HCT116 (cell line): ENCODE results near the gene STAT4. TPM values are rescaled to one million over a fixed set of nuclear protein-coding genes. Genes with fewer than 3 reads are reported as not detected.

ENCODE experiments used
- ATAC-seq: fragments of 200-7000 bp; cut with Tn5 transposase; 2 replicates; pipeline ENCODE4 v1.9.1; 2020; ENCODE audit warnings: mild to moderate bottlenecking, moderate library complexity
- BruUV-seq: library from RNA; stranded (reverse); fragments of 400-500 nt; replicated peaks from 2 replicates; lab custom pipeline; 2021; lab: Mats Ljungman, UMichigan
- CTCF ChIA-PET: fragments of 300-600 bp; sonication (Branson Sonifier 250); formaldehyde crosslinking; loops from one replicate; lab custom pipeline; 2021; ENCODE audit warnings: antibody characterized with exemption; lab: Charles Lee
- POLR2A ChIA-PET: fragments of 300-600, 350-600 bp; sonication (Branson Sonifier 250); formaldehyde crosslinking; loops from one replicate; lab custom pipeline; 2021; ENCODE audit warnings: antibody characterized with exemption; lab: Charles Lee
- RAD21 ChIA-PET, 2 experiments: fragments of 300-600 bp; sonication (Branson Sonifier 250); formaldehyde crosslinking; loops; one replicate each; lab custom pipeline; 2023; ENCODE audit warnings: low total read pairs in 2 of 2; ENCODE audit not compliant: uncharacterized antibody in 2 of 2, unreplicated experiment in 2 of 2, low non-redundant PET in 1 of 2; lab: Charles Lee
- DNase-seq: peaks from one replicate; pipeline ENCODE4 v3.0.0-alpha.2; 2010; ENCODE audit warnings: low read depth, low spot score
- H2AFZ ChIP-seq: fragments of 200-600 bp; shearing (Covaris generic), sonication (generic); 2 replicates; pipeline ENCODE4 v1.6.1; 2017; ENCODE audit warnings: low read depth, mixed run types, mixed read lengths, antibody characterized with exemption, low read length; ENCODE audit not compliant: poor library complexity, severe bottlenecking
- H3K27ac ChIP-seq: 2 replicates; pipeline ENCODE4 v1.5.1; 2012; ENCODE audit warnings: low read depth, low read length
- H3K27me3 ChIP-seq: fragments of 200-600 bp; sonication (generic); 2 replicates; pipeline ENCODE4 v1.6.1; 2016; ENCODE audit warnings: mixed run types, low read length, mixed read lengths; ENCODE audit not compliant: insufficient read depth
- H3K36me3 ChIP-seq, 2 experiments: fragments of 200-500 bp in 1 of 2; fragments of 200-600 bp in 1 of 2; sonication (Bioruptor generic) in 1 of 2; sonication (generic) in 1 of 2; 2 replicates each; pipeline versions ENCODE4 v1.5.1 to v1.6.1; 2014 to 2016; ENCODE audit warnings: low read length in 2 of 2, inconsistent platforms in 1 of 2, mixed read lengths in 1 of 2, mixed run types in 1 of 2; ENCODE audit not compliant: insufficient read depth in 2 of 2, control insufficient read depth in 1 of 2
- H3K4me1 ChIP-seq, 2 experiments: fragments of 200-600 bp in 1 of 2; sonication (generic) in 1 of 2; 2 replicates each; pipeline versions ENCODE4 v1.5.1 to v1.6.1; 2012 to 2017; ENCODE audit warnings: low read length in 2 of 2, inconsistent platforms in 1 of 2, mild to moderate bottlenecking in 1 of 2, mixed read lengths in 1 of 2, mixed run types in 1 of 2, moderate library complexity in 1 of 2; ENCODE audit not compliant: insufficient read depth in 2 of 2, control insufficient read depth in 1 of 2
- H3K4me2 ChIP-seq: fragments of 200-600 bp; sonication (generic); 2 replicates; pipeline ENCODE4 v1.6.1; 2017; ENCODE audit warnings: mixed run types, low read length, mixed read lengths
- H3K4me3 ChIP-seq, 2 experiments: fragments of 200-600 bp in 1 of 2; sonication (generic) in 1 of 2; replicated peaks in 1 of 2; 2 replicates each; pipeline ENCODE4 v1.5.1; 2011 to 2016; ENCODE audit warnings: low read length in 2 of 2, control low read depth in 1 of 2, low read depth in 1 of 2, mild to moderate bottlenecking in 1 of 2, mixed read lengths in 1 of 2, mixed run types in 1 of 2
- H3K79me2 ChIP-seq: fragments of 200-600 bp; sonication (generic); 2 replicates; pipeline ENCODE4 v1.6.1; 2017; ENCODE audit warnings: mild to moderate bottlenecking, mixed run types, low read length, moderate library complexity, mixed read lengths; ENCODE audit not compliant: insufficient read depth
- H3K9ac ChIP-seq: fragments of 200-600 bp; sonication (generic); 2 replicates; pipeline ENCODE4 v1.6.1; 2016; ENCODE audit warnings: low read length, mixed read lengths
- H3K9me2 ChIP-seq: fragments of 200-600 bp; sonication (generic), shearing (Covaris generic); 2 replicates; pipeline ENCODE4 v1.6.1; 2017; ENCODE audit warnings: mixed run types, mild to moderate bottlenecking, moderate library complexity; ENCODE audit not compliant: insufficient read depth
- H3K9me3 ChIP-seq, 2 experiments: fragments of 200-500 bp in 1 of 2; fragments of 200-600 bp in 1 of 2; sonication (Bioruptor generic) in 1 of 2; sonication (generic) in 1 of 2; 2 replicates each; pipeline ENCODE4 v1.6.1; 2014 to 2017; ENCODE audit warnings: low read length in 2 of 2, mixed read lengths in 2 of 2, inconsistent platforms in 1 of 2, low read depth in 1 of 2, mild to moderate bottlenecking in 1 of 2, mixed run types in 1 of 2, moderate library complexity in 1 of 2; ENCODE audit not compliant: control insufficient read depth in 1 of 2, insufficient read depth in 1 of 2
- H4K20me1 ChIP-seq: fragments of 200-600 bp; sonication (generic), shearing (Covaris generic); 2 replicates; pipeline ENCODE4 v1.6.1; 2017; ENCODE audit warnings: mixed run types, mild to moderate bottlenecking, moderate library complexity; ENCODE audit not compliant: insufficient read depth
- CBX3 ChIP-seq: IDR thresholded peaks from 2 replicates; pipeline ENCODE4 v1.6.1; 2012; ENCODE audit warnings: low read depth
- EZH2 ChIP-seq: fragments of 200-600 bp; sonication (generic); IDR thresholded peaks from 2 replicates; pipeline ENCODE4 v1.6.1; 2017; ENCODE audit warnings: antibody characterized with exemption, mixed run types
- JUND ChIP-seq: IDR thresholded peaks from 2 replicates; pipeline ENCODE4 v1.6.1; 2012
- MAX ChIP-seq: IDR thresholded peaks from 2 replicates; pipeline ENCODE4 v1.6.1; 2012
- SP1 ChIP-seq: IDR thresholded peaks from 2 replicates; pipeline ENCODE4 v1.6.1; 2012; ENCODE audit warnings: low read depth
- SRF ChIP-seq: IDR thresholded peaks from 2 replicates; pipeline ENCODE4 v1.6.1; 2012; ENCODE audit warnings: low read depth
- YY1 ChIP-seq: IDR thresholded peaks from 2 replicates; pipeline ENCODE4 v1.6.1; 2011; ENCODE audit warnings: low read length, low read depth, moderate library complexity, mild to moderate bottlenecking; ENCODE audit not compliant: insufficient replicate concordance; ENCODE audit errors: extremely low read depth
- ZBTB33 ChIP-seq: IDR thresholded peaks from 2 replicates; pipeline ENCODE4 v1.6.1; 2011; ENCODE audit warnings: mild to moderate bottlenecking, low read length, moderate library complexity; ENCODE audit not compliant: insufficient replicate concordance; ENCODE audit errors: extremely low read depth
- intact Hi-C: fragments of 100-400 bp; cut with micrococcal nuclease; formaldehyde crosslinking; loops from 2 replicates; pipeline ENCODE4 v1.10.0; 2022
- total RNA-seq: library from RNA; stranded (reverse); gene quantifications from one replicate; pipeline ENCODE4 v1.2.1, GENCODE V29; 2021; ENCODE audit not compliant: unreplicated experiment
- TF ChIP-seq, protein P1 (sequence below): IDR thresholded peaks from 2 replicates; pipeline ENCODE4 v1.6.1; 2012

Gene STAT4
- total RNA-seq, 1 experiment from 2014 or later, result 2.0 TPM

DNA sequence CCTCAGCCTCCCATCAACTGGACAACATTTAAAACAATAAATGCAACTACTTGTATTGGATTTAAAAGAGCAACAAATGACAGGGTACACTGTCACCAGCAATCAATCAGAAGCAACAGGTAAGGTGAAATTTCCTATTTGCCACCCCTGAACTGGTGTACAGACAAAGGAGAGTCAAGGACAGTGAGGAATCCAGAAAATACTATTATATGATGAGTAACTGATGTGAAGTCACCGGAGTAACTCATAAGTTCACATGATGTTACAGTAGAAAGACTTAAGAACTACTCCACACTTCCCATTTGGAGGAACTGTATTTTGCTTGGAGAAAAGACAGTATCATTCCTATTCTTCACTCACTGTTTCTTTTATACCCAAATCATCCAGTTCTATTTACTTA is 132.7 kb downstream of the STAT4 start (continued):
- TF ChIP-seq ZBTB33, result no peak
- TF ChIP-seq, protein P1, sequence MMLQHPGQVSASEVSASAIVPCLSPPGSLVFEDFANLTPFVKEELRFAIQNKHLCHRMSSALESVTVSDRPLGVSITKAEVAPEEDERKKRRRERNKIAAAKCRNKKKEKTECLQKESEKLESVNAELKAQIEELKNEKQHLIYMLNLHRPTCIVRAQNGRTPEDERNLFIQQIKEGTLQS, result no peak

DNA sequence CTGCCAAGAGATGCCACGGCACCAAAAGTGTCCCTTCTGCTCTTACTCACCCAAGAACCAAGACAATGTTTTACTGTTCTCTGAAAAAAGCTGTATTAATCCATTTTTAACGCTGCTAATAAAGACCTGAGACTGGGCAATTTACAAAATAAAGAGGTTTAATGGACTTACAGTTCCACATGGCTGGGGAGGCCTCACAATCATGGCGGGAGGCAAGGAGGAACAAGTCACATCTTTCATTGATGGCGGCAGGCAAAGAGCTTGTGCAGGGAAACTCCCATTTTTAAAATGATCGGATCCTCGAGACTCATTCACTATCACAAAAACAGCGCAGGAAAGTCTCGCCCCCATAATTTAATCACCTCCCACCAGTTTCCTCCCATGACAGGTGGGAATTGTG is 135.0 kb downstream of the STAT4 start:
- intact Hi-C loops, result no loop called here
- ChIA-PET RAD21 (no interaction called here), CTCF (no interaction called here), POLR2A (no interaction called here)
- Histone ChIP-seq H3K9me2 (no peaks in the 10 kb centered on the region), H3K27me3 (no peaks in the 10 kb centered on the region), H4K20me1 (no peaks in the 10 kb centered on the region), H2AFZ (no peak overlapping the region), H3K9ac (no peak overlapping the region), H3K79me2 (peaks cover 30% of the 10 kb centered on the region), H3K9me3 (no peaks in the 10 kb centered on the region), H3K4me1 (peaks cover 6 to 34% of the 10 kb centered on the region in 2 experiments; a peak in 3 of 4 replicates), H3K4me3 (no peak overlapping the region), H3K4me2 (no peak overlapping the region), H3K27ac (no peak overlapping the region), H3K36me3 (no peaks in the 10 kb centered on the region)
- BruUV-seq, result no TSS peak
- ATAC-seq (no peak), DNase-seq (no peak)
- no peak for TF ChIP-seq ZBTB33
- TF ChIP-seq MAX, result no peak
- no peak for TF ChIP-seq CBX3
- TF ChIP-seq EZH2, result no peak
- TF ChIP-seq JUND, result no peak
- no peak for TF ChIP-seq SP1
- no peak for TF ChIP-seq YY1
- TF ChIP-seq SRF, result no peak
